Activated CD4-positive, alpha-beta memory T cell treated with anti-CD3 and anti-CD28 coated beads, Interleukin-2, amount 10 ng/mL, durations not matched to agents 7 days and 5 days (primary cell): Measurements from ENCODE around the gene ZER1. TPM values are rescaled to one million over a fixed set of nuclear protein-coding genes. Genes with fewer than 3 reads are reported as not detected.
"Not testable (repeated sequence)": the region's sequence is repeated elsewhere in the genome, so short reads cannot be mapped to it uniquely, and the experiment has no call there.

Experiments used
- CTCF ChIA-PET: fragments of 350-600 bp; sonication (Branson Sonifier 250); formaldehyde crosslinking; loops from one replicate; lab custom pipeline; 2021; ENCODE audit warnings: antibody characterized with exemption, inconsistent platforms; lab: Charles Lee
- POLR2A ChIA-PET: fragments of 350-600 bp; sonication (Branson Sonifier 250); formaldehyde crosslinking; loops from one replicate; lab custom pipeline; 2021; ENCODE audit warnings: antibody characterized with exemption; lab: Charles Lee
- DNase-seq: peaks from one replicate; pipeline ENCODE4 v3.0.0-alpha.2; 2020
- H3K27ac Mint-ChIP-seq: one replicate; pipeline ENCODE4 v1.8.0; 2021; ENCODE audit warnings: mild to moderate bottlenecking, mixed read lengths
- H3K27me3 Mint-ChIP-seq: one replicate; pipeline ENCODE4 v1.8.0; 2021; ENCODE audit warnings: mixed read lengths
- H3K36me3 Mint-ChIP-seq: one replicate; pipeline ENCODE4 v1.8.0; 2021; ENCODE audit warnings: low read depth, mixed read lengths
- H3K4me1 Mint-ChIP-seq: one replicate; pipeline ENCODE4 v1.8.0; 2021; ENCODE audit warnings: mixed read lengths
- H3K4me3 Mint-ChIP-seq: one replicate; pipeline ENCODE4 v1.8.0; 2021; ENCODE audit warnings: mild to moderate bottlenecking, mixed read lengths
- H3K9me3 Mint-ChIP-seq: one replicate; pipeline ENCODE4 v1.8.0; 2021; ENCODE audit warnings: mixed read lengths
- total RNA-seq, 2 experiments: library from RNA; stranded (reverse); gene quantifications; one replicate each; pipeline ENCODE4 v1.2.3, GENCODE V29; 2021

Gene ZER1
- total RNA-seq, 2 experiments from 2014 or later: 24.1 to 24.4 TPM

GRCh38 chr9:128807827-128808226, 36.1 kb upstream of the ZER1 start:
- no peak overlapping the region for H3K4me3 Mint-ChIP-seq
- ChIA-PET CTCF (no interaction called here), POLR2A (no interaction called here)
- no peaks in the 10 kb centered on the region for H3K4me1 Mint-ChIP-seq
- H3K9me3 Mint-ChIP-seq: no peaks in the 10 kb centered on the region
- no peak for DNase-seq
- H3K27me3 Mint-ChIP-seq: no peaks in the 10 kb centered on the region
- H3K36me3 Mint-ChIP-seq: peaks cover 18% of the 10 kb centered on the region
- H3K27ac Mint-ChIP-seq: no peak overlapping the region

- POLR2A ChIA-PET: no interaction called here
- CTCF ChIA-PET: interaction anchor here (1.2 to 1.9 kb wide), 2 partner anchors 13 to 17 kb away, joined by 6 read pairs; partner anchors contain the start of gene ENDOG
Observed at GRCh38 chr9:128805661-128806060, 33.9 kb upstream of the ZER1 start.

GRCh38 chr9:128802482-128802881, 30.8 kb upstream of the ZER1 start:
- Mint-ChIP-seq H3K27ac (no peak overlapping the region), H3K4me3 (no peak overlapping the region), H3K4me1 (peaks cover 11% of the 10 kb centered on the region), H3K27me3 (no peaks in the 10 kb centered on the region), H3K36me3 (peaks cover 35% of the 10 kb centered on the region), H3K9me3 (no peaks in the 10 kb centered on the region)
- POLR2A ChIA-PET: no interaction called here
- DNase-seq: no peak
- CTCF ChIA-PET: interaction anchor here (1.3 kb wide), 1 partner anchor 16 kb away, joined by 3 read pairs; the partner anchor contains the start of gene ENDOG

More at GRCh38 chr9:128805661-128806060, 33.9 kb upstream of the ZER1 start:
- Mint-ChIP-seq H3K27ac (no peak overlapping the region), H3K27me3 (no peaks in the 10 kb centered on the region), H3K4me3 (no peak overlapping the region), H3K9me3 (no peaks in the 10 kb centered on the region), H3K4me1 (no peaks in the 10 kb centered on the region), H3K36me3 (peaks cover 25% of the 10 kb centered on the region)
- DNase-seq: no peak

GRCh38 chr9:128800061-128800460, 28.3 kb upstream of the ZER1 start:
- POLR2A ChIA-PET: no interaction called here
- peaks cover 11% of the 10 kb centered on the region for H3K4me1 Mint-ChIP-seq
- H3K27ac Mint-ChIP-seq: no peak overlapping the region
- peaks cover 33% of the 10 kb centered on the region for H3K36me3 Mint-ChIP-seq
- H3K4me3 Mint-ChIP-seq: no peak overlapping the region
- CTCF ChIA-PET: interaction anchor here (1.3 kb wide), 1 partner anchor 18 kb away, joined by 3 read pairs; the partner anchor contains the start of gene ENDOG
- no peak for DNase-seq
- no peaks in the 10 kb centered on the region for H3K27me3 Mint-ChIP-seq
- no peaks in the 10 kb centered on the region for H3K9me3 Mint-ChIP-seq

GRCh38 chr9:128798896-128799295, 27.2 kb upstream of the ZER1 start:
- DNase-seq: no peak
- no peak overlapping the region for H3K4me3 Mint-ChIP-seq
- ChIA-PET POLR2A (no interaction called here), CTCF (interaction anchor here (0.6 to 1.3 kb wide), 2 partner anchors 19 to 80 kb away, joined by 3 read pairs; partner anchors contain the start of gene ENDOG)
- peaks cover 11% of the 10 kb centered on the region for H3K4me1 Mint-ChIP-seq
- H3K36me3 Mint-ChIP-seq: peaks cover 34% of the 10 kb centered on the region
- peak overlapping the region; percentile 55 for H3K27ac Mint-ChIP-seq
- H3K9me3 Mint-ChIP-seq: no peaks in the 10 kb centered on the region
- no peaks in the 10 kb centered on the region for H3K27me3 Mint-ChIP-seq

- H3K27me3 Mint-ChIP-seq, H3K27ac Mint-ChIP-seq, H3K4me3 Mint-ChIP-seq, H3K9me3 Mint-ChIP-seq, POLR2A ChIA-PET, DNase-seq: not testable (repeated sequence)
- Mint-ChIP-seq H3K4me1 (peaks cover 11% of the 10 kb centered on the region), H3K36me3 (peaks cover 36% of the 10 kb centered on the region)
- CTCF ChIA-PET: interaction anchor here (0.6 to 1.2 kb wide), 2 partner anchors 23 to 30 kb away, joined by 4 to 6 read pairs; partner anchors contain the start of gene ENDOG
Observed at GRCh38 chr9:128794961-128795360, 23.2 kb upstream of the ZER1 start.

GRCh38 chr9:128792978-128793686, 21.4 kb upstream of the ZER1 start:
- H3K36me3 Mint-ChIP-seq: peaks cover 27% of the 10 kb centered on the region

GRCh38 chr9:128792134-128792533, 20.4 kb upstream of the ZER1 start:
- Mint-ChIP-seq H3K27ac (no peak overlapping the region), H3K9me3 (no peaks in the 10 kb centered on the region), H3K27me3 (no peaks in the 10 kb centered on the region), H3K4me3 (no peak overlapping the region), H3K36me3 (peaks cover 24% of the 10 kb centered on the region), H3K4me1 (peaks cover 14% of the 10 kb centered on the region)
- ChIA-PET POLR2A (interaction anchor here (1.2 kb wide), 1 partner anchor 20 kb away, joined by 3 read pairs; no protein-coding TSS in a partner anchor), CTCF (interaction anchor here (1.6 kb wide), 1 partner anchor 26 kb away, joined by 6 read pairs; the partner anchor contains the start of gene ENDOG)
- no peak for DNase-seq

More at GRCh38 chr9:128792978-128793686, 21.4 kb upstream of the ZER1 start:
- peaks cover 9% of the 10 kb centered on the region for H3K4me1 Mint-ChIP-seq
- ChIA-PET CTCF (interaction anchor here (0.6 to 1.6 kb wide), 2 partner anchors 18 to 25 kb away, joined by 3 to 6 read pairs; partner anchors contain the start of gene ENDOG), POLR2A (interaction anchor here (0.7 to 1.2 kb wide), 2 partner anchors 21 to 26 kb away, joined by 3 to 4 read pairs; partner anchors contain the start of gene ENDOG)
- no peak overlapping the region for H3K27ac Mint-ChIP-seq
- no peaks in the 10 kb centered on the region for H3K9me3 Mint-ChIP-seq
- no peak for DNase-seq
- no peak overlapping the region for H3K4me3 Mint-ChIP-seq
- H3K27me3 Mint-ChIP-seq: no peaks in the 10 kb centered on the region

- ChIA-PET POLR2A (interaction anchor here (1.4 kb wide), 1 partner anchor 19 kb away, joined by 4 read pairs; the partner anchor contains the start of gene ZER1), CTCF (interaction anchor here (0.6 kb wide), 2 partner anchors 159 to 346 kb away, joined by 3 read pairs; no protein-coding TSS in a partner anchor)
Observed at GRCh38 chr9:128790536-128790935, 18.8 kb upstream of the ZER1 start.

GRCh38 chr9:128788445-128788844, 16.7 kb upstream of the ZER1 start:
- peaks cover 18% of the 10 kb centered on the region for H3K36me3 Mint-ChIP-seq
- ChIA-PET POLR2A (interaction anchor here (0.8 to 2.0 kb wide), 7 partner anchors 17 to 237 kb away, joined by 3 to 14 read pairs (median 4); partner anchors contain the start of genes ENDOG, SET, SPOUT1 and ZER1), CTCF (interaction anchor here (1.2 to 2.2 kb wide), 3 partner anchors 17 to 30 kb away, joined by 4 to 15 read pairs (median 6); partner anchors contain the start of gene ENDOG)
- H3K4me3 Mint-ChIP-seq: peak overlapping the region; percentile 93
- peak overlapping the region; percentile 81 for H3K27ac Mint-ChIP-seq
- peaks cover 17% of the 10 kb centered on the region for H3K4me1 Mint-ChIP-seq
- no peak for DNase-seq
- no peaks in the 10 kb centered on the region for H3K9me3 Mint-ChIP-seq
- no peaks in the 10 kb centered on the region for H3K27me3 Mint-ChIP-seq

More at GRCh38 chr9:128790536-128790935, 18.8 kb upstream of the ZER1 start:
- Mint-ChIP-seq H3K4me3 (no peak overlapping the region), H3K9me3 (no peaks in the 10 kb centered on the region), H3K36me3 (peaks cover 23% of the 10 kb centered on the region), H3K27ac (no peak overlapping the region), H3K27me3 (no peaks in the 10 kb centered on the region), H3K4me1 (peaks cover 17% of the 10 kb centered on the region)
- no peak for DNase-seq

- ChIA-PET CTCF (interaction anchor here (1.2 to 2.2 kb wide), 3 partner anchors 16 to 30 kb away, joined by 4 to 15 read pairs (median 6); partner anchors contain the start of gene ENDOG), POLR2A (interaction anchor here (0.8 to 2.0 kb wide), 3 partner anchors 16 to 236 kb away, joined by 4 to 14 read pairs (median 7); partner anchors contain the start of genes ENDOG and ZER1)
- no peaks in the 10 kb centered on the region for H3K9me3 Mint-ChIP-seq
- no peak for DNase-seq
- H3K4me3 Mint-ChIP-seq: peak overlapping the region; percentile 93
- H3K27ac Mint-ChIP-seq: peak overlapping the region; percentile 81
- H3K36me3 Mint-ChIP-seq: peaks cover 13% of the 10 kb centered on the region
- H3K4me1 Mint-ChIP-seq: peaks cover 17% of the 10 kb centered on the region
- H3K27me3 Mint-ChIP-seq: no peaks in the 10 kb centered on the region
Observed at GRCh38 chr9:128787659-128788058, 15.9 kb upstream of the ZER1 start.

- ChIA-PET CTCF (interaction anchor here (1.3 to 2.2 kb wide), 2 partner anchors 31 kb away, joined by 6 to 15 read pairs; partner anchors contain the start of gene ENDOG), POLR2A (interaction anchor here (1.0 to 2.0 kb wide), 2 partner anchors 15 kb away, joined by 5 to 14 read pairs; partner anchors contain the start of gene ZER1)
- peaks cover 8% of the 10 kb centered on the region for H3K36me3 Mint-ChIP-seq
- peaks cover 17% of the 10 kb centered on the region for H3K4me1 Mint-ChIP-seq
- peak; percentile 89 for DNase-seq
- H3K27ac Mint-ChIP-seq: peak within 1 kb of the TSS; percentile 81
- H3K9me3 Mint-ChIP-seq: no peaks in the 10 kb centered on the region
- H3K4me3 Mint-ChIP-seq: peak within 1 kb of the TSS; percentile 93
- H3K27me3 Mint-ChIP-seq: no peaks in the 10 kb centered on the region
Observed at GRCh38 chr9:128786681-128787601, 15.2 kb upstream of the ZER1 start, which contains the start of gene TBC1D13. TBC1D13 (plus strand) TSS chr9:128787253; CDS start chr9:128787354, 101 bp downstream.
